ENCODE data around the gene SLC6A13. TPM values are rescaled to one million over a fixed set of nuclear protein-coding genes. Genes with fewer than 3 reads are reported as not detected.

The SLC6A13 gene
- polyA plus RNA-seq, 1 donor (not counting 4 experiments of a cell fraction or from before 2014, with no cell fraction given), result 0.33 TPM

- Histone ChIP-seq H3K4me2 (ENCODE audit: control insufficient read depth, extremely low read depth, insufficient read depth, low read depth, low read length) (no peak overlapping the region), H3K9me3 (ENCODE audit: control insufficient read depth, low read depth, low read length) (no peaks in the 10 kb centered on the region), H3K27me3 (ENCODE audit: control insufficient read depth, extremely low read depth, insufficient read depth, low read length) (no peaks in the 10 kb centered on the region), H4K20me1 (ENCODE audit: control insufficient read depth, extremely low read depth, insufficient read depth, low read length) (no peaks in the 10 kb centered on the region), H3K36me3 (ENCODE audit: control insufficient read depth in 2 of 2, extremely low read depth in 1 of 2, insufficient read depth in 2 of 2, low read length in 2 of 2) (no peaks in the 10 kb centered on the region), H3K4me1 (ENCODE audit: control insufficient read depth, extremely low read depth, insufficient read depth, low read length) (no peaks in the 10 kb centered on the region), H3K79me2 (ENCODE audit: control insufficient read depth, insufficient read depth, low read length) (no peaks in the 10 kb centered on the region), H3K27ac (ENCODE audit: control insufficient read depth, insufficient read depth, low read length) (no peak overlapping the region), H3K9me1 (ENCODE audit: control insufficient read depth, extremely low read depth, insufficient read depth, low read length) (no peaks in the 10 kb centered on the region), H3K4me3 (ENCODE audit: control insufficient read depth in 2 of 3, extremely low read depth in 1 of 3, insufficient read depth in 2 of 3, low read depth in 1 of 3, low read length in 3 of 3) (no peak overlapping the region), H3K9ac (ENCODE audit: control insufficient read depth, extremely low read depth, insufficient read depth, low read length) (no peak overlapping the region), H2AFZ (ENCODE audit: control insufficient read depth, low read length) (no peak overlapping the region)
- dilution Hi-C loops (cut with MboI; ENCODE audit: extremely low pct_ligation_motif_present, low sequenced_read_pairs), result no loop called here
- no peak for FAIRE-seq
- no peak for DNase-seq (ENCODE audit: low read depth, low spot score)
- TF ChIP-seq, protein P1, sequence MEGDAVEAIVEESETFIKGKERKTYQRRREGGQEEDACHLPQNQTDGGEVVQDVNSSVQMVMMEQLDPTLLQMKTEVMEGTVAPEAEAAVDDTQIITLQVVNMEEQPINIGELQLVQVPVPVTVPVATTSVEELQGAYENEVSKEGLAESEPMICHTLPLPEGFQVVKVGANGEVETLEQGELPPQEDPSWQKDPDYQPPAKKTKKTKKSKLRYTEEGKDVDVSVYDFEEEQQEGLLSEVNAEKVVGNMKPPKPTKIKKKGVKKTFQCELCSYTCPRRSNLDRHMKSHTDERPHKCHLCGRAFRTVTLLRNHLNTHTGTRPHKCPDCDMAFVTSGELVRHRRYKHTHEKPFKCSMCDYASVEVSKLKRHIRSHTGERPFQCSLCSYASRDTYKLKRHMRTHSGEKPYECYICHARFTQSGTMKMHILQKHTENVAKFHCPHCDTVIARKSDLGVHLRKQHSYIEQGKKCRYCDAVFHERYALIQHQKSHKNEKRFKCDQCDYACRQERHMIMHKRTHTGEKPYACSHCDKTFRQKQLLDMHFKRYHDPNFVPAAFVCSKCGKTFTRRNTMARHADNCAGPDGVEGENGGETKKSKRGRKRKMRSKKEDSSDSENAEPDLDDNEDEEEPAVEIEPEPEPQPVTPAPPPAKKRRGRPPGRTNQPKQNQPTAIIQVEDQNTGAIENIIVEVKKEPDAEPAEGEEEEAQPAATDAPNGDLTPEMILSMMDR (optimal IDR thresholded peaks at IDR 0.05 in 1 of 3, IDR thresholded peaks at IDR 0.05 in 1 of 3, conservative IDR thresholded peaks at IDR 0.05 in 1 of 3; ENCODE audit: extremely low read depth in 1 of 3, insufficient read depth in 2 of 3, low read length in 3 of 3), result no peak
- no peak for TF ChIP-seq EZH2 (IDR thresholded peaks at IDR 0.05; ENCODE audit: low read length)
Observed at GRCh38 chr12:247271-247670, 15.4 kb downstream of the SLC6A13 start.

GRCh38 chr12:243381-243780 lies 19.3 kb downstream of the SLC6A13 start:
- DNase-seq (ENCODE audit: low read depth, low spot score), result no peak
- Histone ChIP-seq H3K36me3 (ENCODE audit: control insufficient read depth in 2 of 2, extremely low read depth in 1 of 2, insufficient read depth in 2 of 2, low read length in 2 of 2) (no peaks in the 10 kb centered on the region), H3K9ac (ENCODE audit: control insufficient read depth, extremely low read depth, insufficient read depth, low read length) (no peak overlapping the region), H3K27ac (ENCODE audit: control insufficient read depth, insufficient read depth, low read length) (no peak overlapping the region), H3K4me2 (ENCODE audit: control insufficient read depth, extremely low read depth, insufficient read depth, low read depth, low read length) (no peak overlapping the region), H3K27me3 (ENCODE audit: control insufficient read depth, extremely low read depth, insufficient read depth, low read length) (no peaks in the 10 kb centered on the region), H3K9me1 (ENCODE audit: control insufficient read depth, extremely low read depth, insufficient read depth, low read length) (no peaks in the 10 kb centered on the region), H3K79me2 (ENCODE audit: control insufficient read depth, insufficient read depth, low read length) (no peaks in the 10 kb centered on the region), H3K4me3 (ENCODE audit: control insufficient read depth in 2 of 3, extremely low read depth in 1 of 3, insufficient read depth in 2 of 3, low read depth in 1 of 3, low read length in 3 of 3) (no peak overlapping the region), H3K4me1 (ENCODE audit: control insufficient read depth, extremely low read depth, insufficient read depth, low read length) (no peaks in the 10 kb centered on the region), H2AFZ (ENCODE audit: control insufficient read depth, low read length) (no peak overlapping the region), H4K20me1 (ENCODE audit: control insufficient read depth, extremely low read depth, insufficient read depth, low read length) (no peaks in the 10 kb centered on the region), H3K9me3 (ENCODE audit: control insufficient read depth, low read depth, low read length) (no peaks in the 10 kb centered on the region)
- dilution Hi-C loops (cut with MboI; ENCODE audit: extremely low pct_ligation_motif_present, low sequenced_read_pairs), result no loop called here
- no peak for FAIRE-seq
- TF ChIP-seq, protein P1 (optimal IDR thresholded peaks at IDR 0.05 in 1 of 3, IDR thresholded peaks at IDR 0.05 in 1 of 3, conservative IDR thresholded peaks at IDR 0.05 in 1 of 3; ENCODE audit: extremely low read depth in 1 of 3, insufficient read depth in 2 of 3, low read length in 3 of 3), result no peak
- no peak for TF ChIP-seq EZH2 (IDR thresholded peaks at IDR 0.05; ENCODE audit: low read length)

Data from keratinocyte (primary cell).